ENCODE measurements around the gene SBF2.

The SBF2 gene

DNA sequence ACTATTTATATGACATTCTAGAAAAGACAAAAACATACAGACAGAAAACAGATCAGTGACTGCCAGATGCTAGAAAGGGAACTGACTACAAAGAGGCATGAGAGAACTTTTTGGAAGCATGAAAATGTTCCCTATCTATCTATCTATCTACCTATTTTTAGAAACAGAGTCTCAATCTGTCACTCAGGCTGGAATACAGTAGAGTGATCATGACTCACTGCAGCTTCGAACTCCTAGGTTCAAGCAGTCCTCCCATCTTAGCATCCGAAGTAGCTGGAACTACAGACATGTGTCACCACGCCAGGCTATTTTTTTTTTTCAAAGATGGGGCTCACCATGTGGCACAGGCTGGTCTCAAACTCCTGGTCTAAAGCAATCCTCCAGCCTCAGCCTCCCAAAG lies 6.9 kb downstream of the SBF2 start:
- Histone ChIP-seq H3K27ac (ENCODE audit: low read length) (no peak overlapping the region), H3K27me3 (ENCODE audit: low read depth, low read length) (peaks cover 48% of the 10 kb centered on the region), H3K4me1 (ENCODE audit: low read length) (no peaks in the 10 kb centered on the region), H3K36me3 (replicated peaks; ENCODE audit: low read depth, low read length) (no peaks in the 10 kb centered on the region), H3K9ac (ENCODE audit: low read length) (no peak overlapping the region), H3K9me3 (ENCODE audit: insufficient read depth, low read length) (no peaks in the 10 kb centered on the region), H3K4me3 (ENCODE audit: low read length) (no peak overlapping the region), H4K20me1 (ENCODE audit: insufficient read depth, low read length) (no peaks in the 10 kb centered on the region), H3K79me2 (ENCODE audit: low read length) (no peaks in the 10 kb centered on the region), H3K4me2 (ENCODE audit: low read length) (no peak overlapping the region), H2AFZ (ENCODE audit: low read depth, low read length) (no peak overlapping the region)
- TF ChIP-seq EZH2phosphoT487 (IDR thresholded peaks at IDR 0.05; ENCODE audit: low read depth) = no peak
- TF ChIP-seq, protein P1, sequence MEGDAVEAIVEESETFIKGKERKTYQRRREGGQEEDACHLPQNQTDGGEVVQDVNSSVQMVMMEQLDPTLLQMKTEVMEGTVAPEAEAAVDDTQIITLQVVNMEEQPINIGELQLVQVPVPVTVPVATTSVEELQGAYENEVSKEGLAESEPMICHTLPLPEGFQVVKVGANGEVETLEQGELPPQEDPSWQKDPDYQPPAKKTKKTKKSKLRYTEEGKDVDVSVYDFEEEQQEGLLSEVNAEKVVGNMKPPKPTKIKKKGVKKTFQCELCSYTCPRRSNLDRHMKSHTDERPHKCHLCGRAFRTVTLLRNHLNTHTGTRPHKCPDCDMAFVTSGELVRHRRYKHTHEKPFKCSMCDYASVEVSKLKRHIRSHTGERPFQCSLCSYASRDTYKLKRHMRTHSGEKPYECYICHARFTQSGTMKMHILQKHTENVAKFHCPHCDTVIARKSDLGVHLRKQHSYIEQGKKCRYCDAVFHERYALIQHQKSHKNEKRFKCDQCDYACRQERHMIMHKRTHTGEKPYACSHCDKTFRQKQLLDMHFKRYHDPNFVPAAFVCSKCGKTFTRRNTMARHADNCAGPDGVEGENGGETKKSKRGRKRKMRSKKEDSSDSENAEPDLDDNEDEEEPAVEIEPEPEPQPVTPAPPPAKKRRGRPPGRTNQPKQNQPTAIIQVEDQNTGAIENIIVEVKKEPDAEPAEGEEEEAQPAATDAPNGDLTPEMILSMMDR (IDR thresholded peaks at IDR 0.05; ENCODE audit: low read depth, low read length) = no peak

- no peaks in the 10 kb centered on the region for H4K20me1 ChIP-seq (ENCODE audit: insufficient read depth, low read length)
- no peak overlapping the region for H2AFZ ChIP-seq (ENCODE audit: low read depth, low read length)
- H3K27ac ChIP-seq (ENCODE audit: low read length) = no peak overlapping the region
- H3K9ac ChIP-seq (ENCODE audit: low read length) = no peak overlapping the region
- H3K4me1 ChIP-seq (ENCODE audit: low read length) = no peaks in the 10 kb centered on the region
- H3K27me3 ChIP-seq (ENCODE audit: low read depth, low read length) = peaks cover 49% of the 10 kb centered on the region
- no peak overlapping the region for H3K4me3 ChIP-seq (ENCODE audit: low read length)
- no peaks in the 10 kb centered on the region for H3K9me3 ChIP-seq (ENCODE audit: insufficient read depth, low read length)
- H3K36me3 ChIP-seq (replicated peaks; ENCODE audit: low read depth, low read length) = no peaks in the 10 kb centered on the region
- H3K4me2 ChIP-seq (ENCODE audit: low read length) = no peak overlapping the region
- no peak for TF ChIP-seq EZH2phosphoT487 (IDR thresholded peaks at IDR 0.05; ENCODE audit: low read depth)
- TF ChIP-seq, protein P1 (IDR thresholded peaks at IDR 0.05; ENCODE audit: low read depth, low read length) = no peak
- no peaks in the 10 kb centered on the region for H3K79me2 ChIP-seq (ENCODE audit: low read length)
Measured at GRCh38 chr11:10285148-10285802, 8.7 kb downstream of the SBF2 start.

GRCh38 chr11:10283991-10284390 lies 10.0 kb downstream of the SBF2 start:
- Histone ChIP-seq H3K9ac (ENCODE audit: low read length) (no peak overlapping the region), H3K27me3 (ENCODE audit: low read depth, low read length) (peaks cover 50% of the 10 kb centered on the region), H3K9me3 (ENCODE audit: insufficient read depth, low read length) (no peaks in the 10 kb centered on the region), H3K4me3 (ENCODE audit: low read length) (no peak overlapping the region), H4K20me1 (ENCODE audit: insufficient read depth, low read length) (no peaks in the 10 kb centered on the region), H2AFZ (ENCODE audit: low read depth, low read length) (no peak overlapping the region), H3K4me1 (ENCODE audit: low read length) (no peaks in the 10 kb centered on the region), H3K4me2 (ENCODE audit: low read length) (no peak overlapping the region), H3K79me2 (ENCODE audit: low read length) (no peaks in the 10 kb centered on the region), H3K27ac (ENCODE audit: low read length) (no peak overlapping the region), H3K36me3 (replicated peaks; ENCODE audit: low read depth, low read length) (no peaks in the 10 kb centered on the region)
- TF ChIP-seq, protein P1 (IDR thresholded peaks at IDR 0.05; ENCODE audit: low read depth, low read length) = no peak
- TF ChIP-seq EZH2phosphoT487 (IDR thresholded peaks at IDR 0.05; ENCODE audit: low read depth) = no peak

GRCh38 chr11:10282117-10282516 lies 11.9 kb downstream of the SBF2 start:
- Histone ChIP-seq H2AFZ (ENCODE audit: low read depth, low read length) (no peak overlapping the region), H3K27me3 (ENCODE audit: low read depth, low read length) (peaks cover 48% of the 10 kb centered on the region), H3K27ac (ENCODE audit: low read length) (no peak overlapping the region), H3K4me3 (ENCODE audit: low read length) (no peak overlapping the region), H3K9me3 (ENCODE audit: insufficient read depth, low read length) (no peaks in the 10 kb centered on the region), H3K4me1 (ENCODE audit: low read length) (no peaks in the 10 kb centered on the region), H3K9ac (ENCODE audit: low read length) (no peak overlapping the region), H3K4me2 (ENCODE audit: low read length) (no peak overlapping the region), H4K20me1 (ENCODE audit: insufficient read depth, low read length) (no peaks in the 10 kb centered on the region), H3K79me2 (ENCODE audit: low read length) (no peaks in the 10 kb centered on the region), H3K36me3 (replicated peaks; ENCODE audit: low read depth, low read length) (no peaks in the 10 kb centered on the region)
- no peak for TF ChIP-seq EZH2phosphoT487 (IDR thresholded peaks at IDR 0.05; ENCODE audit: low read depth)
- TF ChIP-seq, protein P1 (IDR thresholded peaks at IDR 0.05; ENCODE audit: low read depth, low read length) = no peak
